Fibroblast of lung (primary cell): ENCODE results near the gene COL19A1.

Experiments used
- EZH2 ChIP-seq: IDR thresholded peaks from 2 replicates; pipeline ENCODE4 v1.5.1; 2012; ENCODE audit warnings: low read length, control low read depth, mild to moderate bottlenecking; ENCODE audit errors: missing control alignments
- TF ChIP-seq, protein P1 (sequence below), 2 donors: IDR thresholded peaks in 1 of 2; conservative IDR thresholded peaks in 1 of 2; 1 replicate in 1 of 2; 2 replicates in 1 of 2; pipeline ENCODE4 v1.5.1; 2011 to 2012; ENCODE audit warnings: low read length in 2 of 2, control low read depth in 1 of 2, inconsistent platforms in 1 of 2, low read depth in 1 of 2, mild to moderate bottlenecking in 1 of 2

DNA sequence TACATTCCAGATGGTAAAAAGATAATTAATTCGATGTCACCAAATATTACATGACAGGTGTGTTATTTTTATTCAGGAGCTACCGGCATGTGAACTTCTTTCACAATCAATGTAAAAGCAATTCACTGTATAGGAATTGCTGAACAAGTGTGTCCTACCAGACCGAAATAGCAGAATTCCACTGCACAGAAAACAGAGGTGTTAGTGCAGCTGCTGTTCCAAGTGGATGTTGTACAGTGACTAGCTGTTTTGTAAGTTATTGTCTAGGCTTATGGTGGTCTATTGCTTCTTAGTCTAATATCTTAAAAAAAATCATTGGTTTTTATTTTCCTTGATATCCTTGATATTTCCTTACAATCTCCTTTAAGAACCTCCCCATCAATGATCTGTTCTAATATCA, 107.4 kb downstream of the COL19A1 start:
- TF ChIP-seq, protein P1, sequence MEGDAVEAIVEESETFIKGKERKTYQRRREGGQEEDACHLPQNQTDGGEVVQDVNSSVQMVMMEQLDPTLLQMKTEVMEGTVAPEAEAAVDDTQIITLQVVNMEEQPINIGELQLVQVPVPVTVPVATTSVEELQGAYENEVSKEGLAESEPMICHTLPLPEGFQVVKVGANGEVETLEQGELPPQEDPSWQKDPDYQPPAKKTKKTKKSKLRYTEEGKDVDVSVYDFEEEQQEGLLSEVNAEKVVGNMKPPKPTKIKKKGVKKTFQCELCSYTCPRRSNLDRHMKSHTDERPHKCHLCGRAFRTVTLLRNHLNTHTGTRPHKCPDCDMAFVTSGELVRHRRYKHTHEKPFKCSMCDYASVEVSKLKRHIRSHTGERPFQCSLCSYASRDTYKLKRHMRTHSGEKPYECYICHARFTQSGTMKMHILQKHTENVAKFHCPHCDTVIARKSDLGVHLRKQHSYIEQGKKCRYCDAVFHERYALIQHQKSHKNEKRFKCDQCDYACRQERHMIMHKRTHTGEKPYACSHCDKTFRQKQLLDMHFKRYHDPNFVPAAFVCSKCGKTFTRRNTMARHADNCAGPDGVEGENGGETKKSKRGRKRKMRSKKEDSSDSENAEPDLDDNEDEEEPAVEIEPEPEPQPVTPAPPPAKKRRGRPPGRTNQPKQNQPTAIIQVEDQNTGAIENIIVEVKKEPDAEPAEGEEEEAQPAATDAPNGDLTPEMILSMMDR (conservative IDR thresholded peaks at IDR 0.05 in 1 of 2, IDR thresholded peaks at IDR 0.05 in 1 of 2; ENCODE audit: low read depth in 1 of 2, low read length in 2 of 2), result no peak
- no peak for TF ChIP-seq EZH2
